Small intestine (tissue), 7 donors: Measurements from ENCODE around the gene TP53. TPM values are rescaled to one million over a fixed set of nuclear protein-coding genes. Genes with fewer than 3 reads are reported as not detected.
A peak's percentile ranks its signal among the peaks of the same experiment; 100 is the strongest.

Experiments
- DNase-seq, 2 donors: peaks; one replicate each; pipeline versions ENCODE4 v3.0.0 to v3.0.0-alpha.2; 2013
- FAIRE-seq: peaks from 2 replicates; lab custom pipeline; 2012; peaks lifted over from hg19 to GRCh38; lab: Jason Lieb, UNC
- H3K27ac ChIP-seq, 3 donors: one replicate each; pipeline ENCODE4 v1.5.1; 2013; ENCODE audit warnings: low read length in 2 of 3, mild to moderate bottlenecking in 2 of 3, control low read depth in 1 of 3, inconsistent platforms in 1 of 3, low read depth in 1 of 3, moderate library complexity in 1 of 3
- H3K27me3 ChIP-seq, 3 donors: one replicate each; pipeline ENCODE4 v1.6.1; 2013; ENCODE audit warnings: low read length in 3 of 3, inconsistent platforms in 1 of 3; ENCODE audit not compliant: control insufficient read depth in 3 of 3, insufficient read depth in 3 of 3
- H3K36me3 ChIP-seq, 3 donors: one replicate each; pipeline ENCODE4 v1.6.1; 2013; ENCODE audit warnings: low read length in 3 of 3, inconsistent platforms in 1 of 3, low read depth in 1 of 3, mild to moderate bottlenecking in 1 of 3, moderate library complexity in 1 of 3; ENCODE audit not compliant: control insufficient read depth in 3 of 3, insufficient read depth in 2 of 3
- H3K4me1 ChIP-seq, 3 donors: one replicate each; pipeline ENCODE4 v1.6.1; 2013; ENCODE audit warnings: low read length in 2 of 3, inconsistent platforms in 1 of 3, low read depth in 1 of 3, mild to moderate bottlenecking in 1 of 3, moderate library complexity in 1 of 3; ENCODE audit not compliant: control insufficient read depth in 3 of 3, insufficient read depth in 2 of 3
- H3K4me3 ChIP-seq, 3 donors: one replicate each; pipeline ENCODE4 v1.5.1; 2013; ENCODE audit warnings: low read length in 3 of 3, control low read depth in 1 of 3, inconsistent platforms in 1 of 3, low read depth in 1 of 3, mild to moderate bottlenecking in 1 of 3, moderate library complexity in 1 of 3
- H3K9me3 ChIP-seq, 2 donors: one replicate each; pipeline ENCODE4 v1.6.1; 2013; ENCODE audit warnings: low read depth in 1 of 2, low read length in 1 of 2; ENCODE audit not compliant: control insufficient read depth in 2 of 2, insufficient read depth in 1 of 2
- WGBS, 3 donors: extraction: QIAGEN DNeasy Blood & Tissue Kit; methylation state at CpG; one replicate each; pipeline ENCODE4 v1.1.7; 2013; 5-methylcytosine and 5-hydroxymethylcytosine counted together
- polyA plus RNA-seq, 4 donors: library from polyadenylated mRNA; stranded (reverse) in 3 of 4; unstranded in 1 of 4; fragments of 200-250 nt in 3 of 4; fragments of 120-200 nt in 1 of 4; gene quantifications; one replicate each; pipeline versions ENCODE4 v1.2.1 to v1.2.3, GENCODE V29; 2013
- donor health status: healthy with polysubstance abuse.
- donor health status: control.
- donor health status: control.
- donor health status: Bipolar disorder and iron deficiency.
- donor health status: healthy.

Gene TP53
- polyA plus RNA-seq, 4 donors, result 8.7 to 51.8 (median 26.3) TPM

GRCh38 chr17:7704601-7705268 lies 17.4 kb upstream of the TP53 start, which contains the start of gene EFNB3:
TSS of gene EFNB3 (plus strand) at chr17:7705202. CDS start at chr17:7705599, 397 bp downstream.
- H3K27me3 ChIP-seq, result peaks cover 10 to 48% (median 17%) of the 10 kb centered on the region in 3 donors
- peak within 1 kb of the TSS; percentile 8 to 40 (median 11) for H3K4me3 ChIP-seq
- H3K9me3 ChIP-seq, result peaks cover 0 to 2% of the 10 kb centered on the region in 2 donors
- no peak within 1 kb of the TSS for H3K27ac ChIP-seq
- H3K36me3 ChIP-seq, result peaks cover 3 to 24% (median 7%) of the 10 kb centered on the region in 3 donors
- peak in 1 of 2 donors; percentile 36 for DNase-seq
- peaks cover 0 to 17% (median 0%) of the 10 kb centered on the region in 3 donors for H3K4me1 ChIP-seq
- no peak for FAIRE-seq
- WGBS, 3 donors, result 2 to 6% (median 5%) methylated on average over 18 to 44 of the region's 45 CpGs

GRCh38 chr17:7703584-7704479 lies 16.5 kb upstream of the TP53 start:
- H3K4me1 ChIP-seq, result peaks cover 0 to 17% (median 0%) of the 10 kb centered on the region in 3 donors
- 36 to 46% (median 39%) methylated on average over 24 of the region's 24 CpGs for WGBS, 3 donors
- no peak overlapping the region for H3K27ac ChIP-seq
- no peak overlapping the region for H3K4me3 ChIP-seq
- FAIRE-seq (no peak), DNase-seq (peak in 1 of 2 donors; percentile 81)
- peaks cover 0 to 2% of the 10 kb centered on the region in 2 donors for H3K9me3 ChIP-seq
- H3K27me3 ChIP-seq, result peaks cover 10 to 48% (median 17%) of the 10 kb centered on the region in 3 donors
- H3K36me3 ChIP-seq, result peaks cover 3 to 24% (median 7%) of the 10 kb centered on the region in 3 donors

DNA sequence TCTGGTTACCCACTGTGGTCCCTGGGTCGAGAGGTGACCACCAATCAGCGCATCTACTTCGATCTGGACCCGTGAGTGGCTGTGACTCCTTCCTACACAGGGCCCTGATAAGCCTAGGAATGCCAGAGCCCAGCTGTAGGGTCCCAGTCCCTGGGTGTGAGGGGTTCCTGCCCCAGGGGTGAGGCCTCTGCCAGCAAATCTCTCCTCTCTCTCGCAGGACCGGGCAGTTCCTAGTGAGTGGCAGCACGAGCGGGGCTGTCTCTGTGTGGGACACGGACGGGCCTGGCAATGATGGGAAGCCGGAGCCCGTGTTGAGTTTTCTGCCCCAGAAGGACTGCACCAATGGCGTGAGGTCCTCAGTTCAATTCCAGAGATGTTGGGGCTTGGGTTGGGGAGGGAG lies 15.5 kb upstream of the TP53 start:
- Histone ChIP-seq H3K27me3 (peaks cover 10 to 46% (median 17%) of the 10 kb centered on the region in 3 donors), H3K36me3 (peaks cover 3 to 26% (median 7%) of the 10 kb centered on the region in 3 donors), H3K4me1 (peaks cover 0 to 17% (median 0%) of the 10 kb centered on the region in 3 donors), H3K27ac (no peak overlapping the region), H3K9me3 (peaks cover 0 to 2% of the 10 kb centered on the region in 2 donors), H3K4me3 (no peak overlapping the region)
- no peak for DNase-seq
- 92% methylated on average over 13 of the region's 13 CpGs for WGBS, 3 donors
- FAIRE-seq, result no peak

DNA sequence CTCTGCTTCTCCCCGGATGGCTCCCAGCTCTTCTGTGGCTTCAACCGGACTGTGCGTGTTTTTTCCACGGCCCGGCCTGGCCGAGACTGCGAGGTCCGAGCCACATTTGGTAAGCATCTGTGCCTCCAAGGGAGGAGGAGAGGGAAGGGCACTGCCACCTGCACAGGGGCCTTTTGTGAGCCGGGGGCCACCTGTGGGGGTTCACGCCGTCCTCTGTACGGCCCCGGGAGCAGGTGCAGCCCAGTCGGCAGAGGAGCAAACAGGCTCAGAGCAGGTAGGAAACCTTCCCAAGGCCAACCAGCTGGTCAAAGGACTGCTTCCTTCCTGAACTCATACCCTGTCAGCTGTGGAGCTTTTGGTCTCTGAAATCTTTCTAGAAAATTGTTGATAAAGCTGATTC lies 14.4 kb upstream of the TP53 start:
- WGBS, 3 donors, result 93 to 95% (median 94%) methylated on average over 14 of the region's 14 CpGs
- Histone ChIP-seq H3K27me3 (peaks cover 10 to 36% (median 14%) of the 10 kb centered on the region in 3 donors), H3K36me3 (peaks cover 3 to 28% (median 7%) of the 10 kb centered on the region in 3 donors), H3K4me3 (no peak overlapping the region), H3K9me3 (peaks cover 0 to 2% of the 10 kb centered on the region in 2 donors), H3K4me1 (peaks cover 0 to 17% (median 0%) of the 10 kb centered on the region in 3 donors), H3K27ac (no peak overlapping the region)
- FAIRE-seq (no peak), DNase-seq (no peak)

- H3K27me3 ChIP-seq, result peaks cover 10 to 24% (median 10%) of the 10 kb centered on the region in 3 donors
- no peak overlapping the region for H3K4me3 ChIP-seq
- peaks cover 0 to 2% of the 10 kb centered on the region in 2 donors for H3K9me3 ChIP-seq
- no peak for FAIRE-seq
- peaks cover 0 to 13% (median 0%) of the 10 kb centered on the region in 3 donors for H3K4me1 ChIP-seq
- WGBS, 3 donors, result 97 to 100% (median 98%) methylated on average over 7 of the region's 7 CpGs
- peaks cover 3 to 31% (median 7%) of the 10 kb centered on the region in 3 donors for H3K36me3 ChIP-seq
- no peak overlapping the region for H3K27ac ChIP-seq
- DNase-seq, result no peak
Measured at GRCh38 chr17:7700510-7700909, 13.2 kb upstream of the TP53 start.

- Histone ChIP-seq H3K27ac (no peak overlapping the region), H3K4me3 (no peak overlapping the region), H3K27me3 (no peaks in the 10 kb centered on the region), H3K9me3 (no peaks in the 10 kb centered on the region), H3K4me1 (no peaks in the 10 kb centered on the region), H3K36me3 (peaks cover 3 to 45% (median 7%) of the 10 kb centered on the region in 3 donors)
- no peak for FAIRE-seq
- WGBS, 3 donors, result 95 to 100% (median 99%) methylated on average over 4 of the region's 4 CpGs
- DNase-seq, result no peak
Measured at GRCh38 chr17:7697828-7698588, 10.7 kb upstream of the TP53 start.

GRCh38 chr17:7695586-7695985 lies 8.3 kb upstream of the TP53 start:
- DNase-seq (no peak), FAIRE-seq (no peak)
- Histone ChIP-seq H3K27ac (no peak overlapping the region), H3K27me3 (no peaks in the 10 kb centered on the region), H3K9me3 (no peaks in the 10 kb centered on the region), H3K4me3 (no peak overlapping the region), H3K36me3 (peaks cover 0 to 28% (median 0%) of the 10 kb centered on the region in 3 donors), H3K4me1 (no peaks in the 10 kb centered on the region)
- 95 to 96% (median 95%) methylated on average over 10 of the region's 10 CpGs for WGBS, 3 donors
